CD4-positive, alpha-beta T cell (primary cell): ENCODE results near the gene NUDT16L1. TPM values are rescaled to one million over a fixed set of nuclear protein-coding genes. Genes with fewer than 3 reads are reported as not detected.

Experiments
- ATAC-seq: fragments of 200-7000 bp; cut with Tn5 transposase; one replicate; pipeline ENCODE4 v1.10.0; 2022; ENCODE audit warnings: mild to moderate bottlenecking; ENCODE audit not compliant: poor library complexity
- CTCF ChIA-PET: fragments of 350-600 bp; sonication (Branson Sonifier 250); formaldehyde crosslinking; loops from one replicate; lab custom pipeline; 2021; ENCODE audit warnings: antibody characterized with exemption, inconsistent platforms; lab: Charles Lee
- POLR2A ChIA-PET: fragments of 350-600 bp; sonication (Branson Sonifier 250); formaldehyde crosslinking; loops from one replicate; lab custom pipeline; 2021; ENCODE audit warnings: antibody characterized with exemption, inconsistent platforms; lab: Charles Lee
- DNase-seq, 14 experiments: peaks; one replicate each; pipeline ENCODE4 v3.0.0-alpha.2; 2013 to 2020; ENCODE audit warnings: mixed read lengths in 2 of 14
- H3K27ac ChIP-seq, 2 donors: one replicate each; pipeline versions ENCODE4 v1.5.1 to v1.7.0; 2013; ENCODE audit warnings: low read length in 2 of 2, low read depth in 1 of 2, mild to moderate bottlenecking in 1 of 2
- H3K27me3 ChIP-seq, 2 experiments: 1 replicate in 1 of 2; 2 replicates in 1 of 2; pipeline versions ENCODE4 v1.6.1 to v1.7.0; 2013; ENCODE audit warnings: low read length in 2 of 2, control low read depth in 1 of 2, mild to moderate bottlenecking in 1 of 2, moderate library complexity in 1 of 2; ENCODE audit not compliant: insufficient read depth in 2 of 2, control insufficient read depth in 1 of 2
- H3K36me3 ChIP-seq: one replicate; pipeline ENCODE4 v1.6.1; 2013; ENCODE audit warnings: low read length, control low read depth; ENCODE audit not compliant: insufficient read depth
- H3K4me1 ChIP-seq: one replicate; pipeline ENCODE4 v1.6.1; 2013; ENCODE audit warnings: low read length, control low read depth; ENCODE audit not compliant: insufficient read depth
- H3K4me3 ChIP-seq: one replicate; pipeline ENCODE4 v1.5.1; 2013; ENCODE audit warnings: mild to moderate bottlenecking, low read length, moderate library complexity
- H3K9me3 ChIP-seq, 2 experiments: 1 replicate in 1 of 2; 2 replicates in 1 of 2; pipeline versions ENCODE4 v1.6.1 to v1.7.0; 2013; ENCODE audit warnings: low read length in 2 of 2, mild to moderate bottlenecking in 2 of 2, control low read depth in 1 of 2, moderate library complexity in 1 of 2; ENCODE audit not compliant: control insufficient read depth in 1 of 2, insufficient read depth in 1 of 2
- H3K27ac Mint-ChIP-seq: one replicate; pipeline ENCODE4 v1.8.0; 2020; ENCODE audit warnings: mixed read lengths
- H3K27me3 Mint-ChIP-seq: one replicate; pipeline ENCODE4 v1.8.0; 2021; ENCODE audit warnings: mixed read lengths
- H3K36me3 Mint-ChIP-seq: one replicate; pipeline ENCODE4 v1.8.0; 2021; ENCODE audit warnings: low read depth, mixed read lengths
- H3K4me1 Mint-ChIP-seq: one replicate; pipeline ENCODE4 v1.8.0; 2021; ENCODE audit warnings: low read depth, mixed read lengths
- H3K4me3 Mint-ChIP-seq: one replicate; pipeline ENCODE4 v1.8.0; 2020; ENCODE audit warnings: mild to moderate bottlenecking, mixed read lengths
- H3K9me3 Mint-ChIP-seq: one replicate; pipeline ENCODE4 v1.8.0; 2020; ENCODE audit warnings: mixed read lengths
- intact Hi-C, 2 experiments: fragments of 100-400 bp; cut with DNase I in 1 of 2; cut with micrococcal nuclease in 1 of 2; formaldehyde crosslinking; loops; one replicate each; pipeline versions ENCODE4 v1.15.1 to v1.9.0; 2023 to 2025; cut with DNase I, micrococcal nuclease
- total RNA-seq, 174 experiments: library from RNA in 2 of 174; stranded (reverse) in 2 of 174; gene quantifications; one replicate each; pipeline ENCODE4 v1.2.3 and lab custom pipeline; 2021 to 2026
- TF ChIP-seq, protein P1 (sequence below): fragments of 200-600 bp; IDR thresholded peaks from one replicate; pipeline ENCODE4 v1.8.0; 2022; ENCODE audit warnings: antibody characterized with exemption, mild to moderate bottlenecking

NUDT16L1 gene
- total RNA-seq, 2 experiments from 2014 or later: 75.2 to 78.9 TPM

GRCh38 chr16:4663777-4664465 lies 29.4 kb upstream of the NUDT16L1 start:
- Histone ChIP-seq H3K4me3 (no peak overlapping the region), H3K4me1 (peaks cover 82% of the 10 kb centered on the region), H3K9me3 (no peaks in the 10 kb centered on the region), H3K36me3 (peaks cover 24% of the 10 kb centered on the region), H3K27me3 (no peaks in the 10 kb centered on the region), H3K27ac (peak overlapping the region; percentile 66 to 76)
- Mint-ChIP-seq H3K9me3 (no peaks in the 10 kb centered on the region), H3K4me3 (peak overlapping the region; percentile 69), H3K36me3 (peaks cover 21% of the 10 kb centered on the region), H3K4me1 (peaks cover 60% of the 10 kb centered on the region), H3K27ac (peak overlapping the region; percentile 95), H3K27me3 (no peaks in the 10 kb centered on the region)
- DNase-seq (peak in 3 of 14 experiments; percentile 16 to 75 (median 69)), ATAC-seq (no peak)
- ChIA-PET POLR2A (interaction anchor here (0.6 to 2.3 kb wide), 5 partner anchors 12 to 70 kb away, joined by 3 to 12 read pairs (median 4); partner anchors contain the start of genes ANKS3, DNAAF8, MGRN1 and NUDT16L1), CTCF (interaction anchor here (0.6 to 1.2 kb wide), 2 partner anchors 14 to 23 kb away, joined by 3 read pairs; no protein-coding TSS in a partner anchor)
- TF ChIP-seq, protein P1, sequence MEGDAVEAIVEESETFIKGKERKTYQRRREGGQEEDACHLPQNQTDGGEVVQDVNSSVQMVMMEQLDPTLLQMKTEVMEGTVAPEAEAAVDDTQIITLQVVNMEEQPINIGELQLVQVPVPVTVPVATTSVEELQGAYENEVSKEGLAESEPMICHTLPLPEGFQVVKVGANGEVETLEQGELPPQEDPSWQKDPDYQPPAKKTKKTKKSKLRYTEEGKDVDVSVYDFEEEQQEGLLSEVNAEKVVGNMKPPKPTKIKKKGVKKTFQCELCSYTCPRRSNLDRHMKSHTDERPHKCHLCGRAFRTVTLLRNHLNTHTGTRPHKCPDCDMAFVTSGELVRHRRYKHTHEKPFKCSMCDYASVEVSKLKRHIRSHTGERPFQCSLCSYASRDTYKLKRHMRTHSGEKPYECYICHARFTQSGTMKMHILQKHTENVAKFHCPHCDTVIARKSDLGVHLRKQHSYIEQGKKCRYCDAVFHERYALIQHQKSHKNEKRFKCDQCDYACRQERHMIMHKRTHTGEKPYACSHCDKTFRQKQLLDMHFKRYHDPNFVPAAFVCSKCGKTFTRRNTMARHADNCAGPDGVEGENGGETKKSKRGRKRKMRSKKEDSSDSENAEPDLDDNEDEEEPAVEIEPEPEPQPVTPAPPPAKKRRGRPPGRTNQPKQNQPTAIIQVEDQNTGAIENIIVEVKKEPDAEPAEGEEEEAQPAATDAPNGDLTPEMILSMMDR: no peak
- intact Hi-C loops: loop anchor here in 1 of 2 experiments (2.0 kb wide), 1 partner anchor 29 kb away; the partner anchor contains the start of gene NUDT16L1

DNA sequence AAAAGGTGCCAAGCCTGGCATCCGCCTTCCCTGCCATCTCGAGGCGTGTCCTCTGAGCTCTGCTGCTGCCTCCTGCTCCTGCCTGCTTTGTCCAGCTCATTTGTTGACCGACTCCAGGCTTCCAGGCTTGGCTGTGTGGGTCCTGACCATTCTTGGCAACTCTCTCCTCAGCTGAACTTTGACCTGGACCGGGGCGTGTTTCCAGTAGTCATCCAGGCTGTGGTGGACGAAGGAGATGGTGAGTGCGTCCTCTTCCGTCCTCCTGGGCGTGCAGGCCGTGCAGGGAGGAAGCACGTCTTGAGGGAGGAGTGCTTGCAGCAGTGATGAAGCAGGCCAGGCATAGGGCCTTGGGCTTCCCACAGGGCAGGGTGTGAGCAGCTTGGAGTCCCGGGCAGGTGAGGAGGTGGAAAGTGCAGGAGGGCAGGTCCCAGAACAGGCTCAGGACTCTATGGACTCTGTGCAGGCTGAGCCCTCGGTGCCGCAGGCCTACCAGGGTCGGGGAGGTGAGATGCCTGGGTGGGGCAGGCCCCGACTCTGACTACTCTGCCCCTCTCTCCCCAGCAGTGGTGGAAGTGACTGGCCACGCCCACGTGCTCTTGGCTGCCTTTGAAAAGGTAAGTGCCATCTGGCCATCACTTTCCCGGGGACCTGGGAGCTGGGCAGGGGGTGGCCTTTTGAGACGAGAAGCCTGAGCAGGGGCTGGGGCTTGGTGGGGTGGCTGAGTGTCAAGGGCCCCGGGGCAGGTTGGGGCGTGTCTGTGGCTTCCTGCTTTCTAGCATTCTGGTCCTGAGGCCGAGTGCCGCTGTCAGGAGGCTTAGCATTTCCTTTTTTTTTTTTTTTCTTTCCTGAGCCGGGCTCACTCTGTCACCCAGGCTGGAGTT lies 28.6 kb upstream of the NUDT16L1 start:
- peak overlapping the region; percentile 25 for H3K4me3 ChIP-seq
- intact Hi-C loops: loop anchor here in 1 of 2 experiments (2.0 kb wide), 1 partner anchor 28 kb away; the partner anchor contains the start of gene NUDT16L1
- H3K4me3 Mint-ChIP-seq: peak overlapping the region; percentile 69

More for the DNA sequence above, 28.6 kb upstream of the NUDT16L1 start:
- H3K4me1 Mint-ChIP-seq: peaks cover 51% of the 10 kb centered on the region
- TF ChIP-seq, protein P1: no peak
- no peaks in the 10 kb centered on the region for H3K27me3 ChIP-seq
- ATAC-seq (peak; percentile 62), DNase-seq (peak; percentile 35 to 84 (median 62))
- peaks cover 73% of the 10 kb centered on the region for H3K4me1 ChIP-seq
- peaks cover 20% of the 10 kb centered on the region for H3K36me3 Mint-ChIP-seq
- ChIA-PET CTCF (interaction anchor here (1.2 kb wide), 1 partner anchor 15 kb away, joined by 3 read pairs; no protein-coding TSS in a partner anchor), POLR2A (interaction anchor here (0.6 to 2.3 kb wide), 6 partner anchors 11 to 69 kb away, joined by 3 to 12 read pairs (median 4); partner anchors contain the start of genes ANKS3, DNAAF8, MGRN1 and NUDT16L1)
- H3K36me3 ChIP-seq: peaks cover 32% of the 10 kb centered on the region
- H3K27ac Mint-ChIP-seq: peak overlapping the region; percentile 95
- no peaks in the 10 kb centered on the region for H3K9me3 Mint-ChIP-seq
- no peaks in the 10 kb centered on the region for H3K9me3 ChIP-seq
- peak overlapping the region; percentile 66 to 76 for H3K27ac ChIP-seq
- no peaks in the 10 kb centered on the region for H3K27me3 Mint-ChIP-seq
